ENCODE data around the gene SLC39A7.

Gene SLC39A7

GRCh38 chr6:33176906-33177305 is 23.8 kb upstream of the SLC39A7 start:
- TF ChIP-seq EZH2 (IDR thresholded peaks at IDR 0.05; ENCODE audit: borderline replicate concordance, low read length) = no peak
- no peak for TF ChIP-seq CTCF (IDR thresholded peaks at IDR 0.05; ENCODE audit: low read length)
- no peaks in the 10 kb centered on the region for H3K4me1 ChIP-seq (ENCODE audit: insufficient read depth, low read length, severe bottlenecking)
- no peaks in the 10 kb centered on the region for H3K9me2 ChIP-seq (ENCODE audit: low read depth, low read length)
- H3K4me2 ChIP-seq (ENCODE audit: low read length) = no peak overlapping the region
- no peaks in the 10 kb centered on the region for H3K9me3 ChIP-seq (ENCODE audit: low read length)
- H3K27me3 ChIP-seq (ENCODE audit: insufficient read depth, low read length) = 0 out of 2 replicates have a peak, but pooled peaks cover 7% of the 10 kb centered on the region
- no peak overlapping the region for H3K27ac ChIP-seq (ENCODE audit: low read depth, low read length, poor library complexity, severe bottlenecking)
- no peaks in the 10 kb centered on the region for H3K79me2 ChIP-seq (ENCODE audit: insufficient read depth, low read length)
- H4K20me1 ChIP-seq (ENCODE audit: insufficient read depth, low read length) = no peaks in the 10 kb centered on the region
- no peaks in the 10 kb centered on the region for H3F3A ChIP-seq (ENCODE audit: insufficient read depth, low read length)
- H3K4me3 ChIP-seq (ENCODE audit: low read depth, low read length, poor library complexity, severe bottlenecking) = no peak overlapping the region
- no peak overlapping the region for H2AFZ ChIP-seq (ENCODE audit: low read length)
- no peak overlapping the region for H3K9ac ChIP-seq (ENCODE audit: low read length)
- no peaks in the 10 kb centered on the region for H3K36me3 ChIP-seq (ENCODE audit: insufficient read depth, low read length)

- 0 out of 2 replicates have a peak, but pooled peaks cover 7% of the 10 kb centered on the region for H3K27me3 ChIP-seq (ENCODE audit: insufficient read depth, low read length)
- no peak overlapping the region for H3K9ac ChIP-seq (ENCODE audit: low read length)
- H3K79me2 ChIP-seq (ENCODE audit: insufficient read depth, low read length) = no peaks in the 10 kb centered on the region
- H3K9me2 ChIP-seq (ENCODE audit: low read depth, low read length) = no peaks in the 10 kb centered on the region
- H3K27ac ChIP-seq (ENCODE audit: low read depth, low read length, poor library complexity, severe bottlenecking) = no peak overlapping the region
- no peak for TF ChIP-seq EZH2 (IDR thresholded peaks at IDR 0.05; ENCODE audit: borderline replicate concordance, low read length)
- TF ChIP-seq CTCF (IDR thresholded peaks at IDR 0.05; ENCODE audit: low read length) = no peak
- H4K20me1 ChIP-seq (ENCODE audit: insufficient read depth, low read length) = no peaks in the 10 kb centered on the region
- H3K4me1 ChIP-seq (ENCODE audit: insufficient read depth, low read length, severe bottlenecking) = no peaks in the 10 kb centered on the region
- H3F3A ChIP-seq (ENCODE audit: insufficient read depth, low read length) = no peaks in the 10 kb centered on the region
- H3K36me3 ChIP-seq (ENCODE audit: insufficient read depth, low read length) = no peaks in the 10 kb centered on the region
- no peak overlapping the region for H2AFZ ChIP-seq (ENCODE audit: low read length)
- no peak overlapping the region for H3K4me3 ChIP-seq (ENCODE audit: low read depth, low read length, poor library complexity, severe bottlenecking)
- H3K9me3 ChIP-seq (ENCODE audit: low read length) = no peaks in the 10 kb centered on the region
- H3K4me2 ChIP-seq (ENCODE audit: low read length) = no peak overlapping the region
Observed at GRCh38 chr6:33177552-33178446, 22.9 kb upstream of the SLC39A7 start.

GRCh38 chr6:33178755-33179475 is 21.8 kb upstream of the SLC39A7 start:
- no peak overlapping the region for H3K4me3 ChIP-seq (ENCODE audit: low read depth, low read length, poor library complexity, severe bottlenecking)
- no peaks in the 10 kb centered on the region for H3K79me2 ChIP-seq (ENCODE audit: insufficient read depth, low read length)
- 0 out of 2 replicates have a peak, but pooled peaks cover 7% of the 10 kb centered on the region for H3K27me3 ChIP-seq (ENCODE audit: insufficient read depth, low read length)
- H3K27ac ChIP-seq (ENCODE audit: low read depth, low read length, poor library complexity, severe bottlenecking) = no peak overlapping the region
- H3K4me1 ChIP-seq (ENCODE audit: insufficient read depth, low read length, severe bottlenecking) = peaks cover 8% of the 10 kb centered on the region
- no peaks in the 10 kb centered on the region for H3K9me3 ChIP-seq (ENCODE audit: low read length)
- no peak overlapping the region for H2AFZ ChIP-seq (ENCODE audit: low read length)
- no peak overlapping the region for H3K9ac ChIP-seq (ENCODE audit: low read length)
- no peaks in the 10 kb centered on the region for H3K36me3 ChIP-seq (ENCODE audit: insufficient read depth, low read length)
- H3K4me2 ChIP-seq (ENCODE audit: low read length) = no peak overlapping the region
- H4K20me1 ChIP-seq (ENCODE audit: insufficient read depth, low read length) = no peaks in the 10 kb centered on the region
- H3F3A ChIP-seq (ENCODE audit: insufficient read depth, low read length) = no peaks in the 10 kb centered on the region
- TF ChIP-seq EZH2 (IDR thresholded peaks at IDR 0.05; ENCODE audit: borderline replicate concordance, low read length) (no peak), CTCF (IDR thresholded peaks at IDR 0.05; ENCODE audit: low read length) (no peak)
- H3K9me2 ChIP-seq (ENCODE audit: low read depth, low read length) = no peaks in the 10 kb centered on the region
